Dermis microvascular lymphatic vessel endothelial cell (primary cell): ENCODE data around the gene ITGB2. TPM values are rescaled to one million over a fixed set of nuclear protein-coding genes. Genes with fewer than 3 reads are reported as not detected.

Experiments
- DNase-seq, 2 donors: peaks; one replicate each; pipeline versions ENCODE4 v3.0.0 to v3.0.0-alpha.2; 2010; ENCODE audit warnings: low read depth in 2 of 2
- total RNA-seq: library from RNA; depleted of rRNA; stranded (reverse); fragments of >200 nt; gene quantifications from 2 replicates; pipeline ENCODE4 v1.2.1, GENCODE V29; 2014

The ITGB2 gene
- total RNA-seq, 1 donor from 2014 or later: 0.13 TPM

DNA sequence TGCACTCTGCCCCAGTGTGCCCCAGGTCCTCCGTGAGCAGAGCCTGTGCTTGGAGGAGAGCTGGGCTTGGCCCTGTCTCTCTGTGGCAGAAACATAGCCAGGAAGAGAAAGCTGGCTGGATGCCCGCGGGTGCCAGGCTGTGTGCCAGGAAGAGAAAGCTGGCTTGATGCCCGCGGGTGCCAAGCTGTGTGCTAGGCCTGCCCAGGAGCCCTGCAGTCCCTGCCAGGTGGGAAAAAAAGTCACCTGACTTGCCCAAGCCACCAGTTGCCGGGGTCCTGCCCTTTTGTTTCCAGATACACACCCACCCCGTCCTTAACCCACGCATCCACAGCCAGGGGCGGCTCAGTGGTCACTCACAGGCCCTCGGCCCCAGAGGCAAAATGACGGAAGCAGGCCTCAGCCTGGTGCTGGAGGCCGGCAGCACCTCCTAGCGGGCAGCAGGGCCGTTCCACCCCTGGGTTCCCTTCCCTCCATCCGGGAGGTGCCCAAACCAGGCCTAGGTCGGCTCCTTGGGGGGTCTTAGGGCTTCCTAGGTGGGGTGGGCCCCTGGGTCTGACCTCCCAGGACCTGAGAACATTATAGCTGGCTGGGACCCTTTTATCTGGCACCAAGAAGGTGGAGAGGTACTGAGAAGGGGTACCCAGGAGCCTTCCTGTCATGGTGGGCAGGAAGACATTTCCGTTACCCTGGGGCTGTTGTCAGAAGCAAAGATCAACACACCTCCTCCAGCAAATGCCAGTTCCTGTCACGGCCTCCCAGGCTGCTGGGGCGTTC is 9.1 kb downstream of the ITGB2 start:
- DNase-seq: peak; percentile 55 to 72

DNA sequence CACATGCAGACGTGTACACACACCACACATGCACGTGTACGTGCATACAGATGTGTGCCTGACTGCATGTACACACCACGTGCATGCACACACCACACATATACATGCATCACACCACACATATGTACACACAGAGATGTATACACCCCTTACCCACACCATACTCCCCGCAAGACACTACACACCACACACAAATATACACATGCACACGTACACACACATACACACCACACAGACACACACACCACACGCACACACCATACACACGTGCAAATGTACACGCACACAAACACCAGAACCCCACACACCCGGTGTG is 9.7 kb downstream of the ITGB2 start:
- DNase-seq: no peak

DNA sequence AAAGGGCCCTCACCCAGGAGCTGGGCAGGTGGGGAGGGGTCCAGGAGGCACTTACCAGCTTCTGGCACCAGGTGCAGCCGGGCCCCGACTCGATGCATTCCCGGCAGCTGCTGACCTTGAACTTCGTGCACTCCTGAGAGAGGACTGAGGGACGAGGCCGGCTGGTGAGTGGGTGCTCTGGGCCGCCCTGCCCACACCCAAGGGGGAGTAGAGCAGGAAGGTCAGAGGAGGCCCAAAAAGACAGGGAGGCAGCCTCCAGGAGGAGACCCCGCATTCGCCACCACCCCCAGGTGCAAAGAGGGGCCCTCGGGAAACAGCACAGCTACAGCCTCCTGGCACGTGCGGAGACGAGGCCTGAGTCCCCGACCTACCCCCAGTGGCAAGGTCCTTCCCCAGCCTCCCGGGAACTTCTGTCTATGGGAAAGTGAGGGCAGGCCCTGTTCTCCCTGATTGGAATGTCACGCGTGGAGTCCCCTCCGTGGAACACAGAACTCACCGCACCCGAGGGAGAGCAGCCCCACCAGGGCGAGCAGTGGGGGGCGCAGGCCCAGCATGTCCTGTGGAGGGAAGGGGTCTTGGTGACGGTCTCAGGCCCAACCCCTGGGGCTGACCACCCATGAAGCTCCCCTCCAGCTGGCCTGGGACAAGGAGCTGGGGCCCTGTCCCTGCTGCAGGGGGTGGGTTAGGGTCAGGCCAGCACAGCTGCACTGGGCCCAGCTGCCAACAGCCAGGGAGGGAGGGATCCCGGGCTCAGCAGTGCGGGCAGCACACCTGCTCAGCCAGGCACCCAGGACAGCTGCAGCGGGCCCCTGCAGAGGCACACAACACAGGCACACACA is 10.3 kb downstream of the ITGB2 start:
- no peak for DNase-seq

DNA sequence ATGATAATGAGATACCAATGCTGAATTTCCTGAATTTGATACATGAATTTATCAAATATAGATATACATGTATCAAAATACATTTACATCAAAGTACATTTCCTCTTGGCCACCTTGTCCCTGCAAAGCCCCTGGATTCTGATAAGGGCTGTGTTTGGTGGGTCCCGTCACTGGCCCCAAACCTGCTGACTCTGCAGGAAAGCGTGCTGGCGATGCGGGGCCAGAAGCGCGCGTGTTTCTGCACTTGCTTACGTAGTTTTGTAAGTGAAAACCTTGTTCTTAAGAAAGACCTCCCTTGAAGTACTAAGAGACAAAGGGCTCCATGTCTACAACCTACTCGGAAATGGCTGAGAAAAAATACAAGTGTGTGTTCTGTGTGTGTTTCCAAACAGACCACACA is 11.0 kb downstream of the ITGB2 start:
- DNase-seq: no peak

DNA sequence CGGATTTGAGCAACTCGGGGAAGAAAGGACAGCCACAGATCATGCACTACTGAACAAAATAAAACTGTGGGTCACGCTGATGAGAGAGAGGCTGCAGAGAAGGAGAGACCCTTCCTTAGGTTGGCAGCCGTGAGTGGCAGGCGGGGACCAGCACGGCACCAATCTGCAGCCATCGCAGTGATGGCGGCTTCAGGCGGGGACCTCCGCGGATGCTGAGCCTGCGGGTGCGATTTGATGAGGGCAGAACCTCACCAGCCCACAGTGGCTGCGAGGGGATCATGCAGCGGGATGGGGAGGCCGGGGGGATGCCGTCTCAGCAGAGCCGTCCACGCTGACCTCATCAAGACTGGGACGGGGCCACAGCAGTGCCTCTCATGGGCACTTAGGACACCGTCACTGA is 11.8 kb downstream of the ITGB2 start:
- DNase-seq: no peak

DNA sequence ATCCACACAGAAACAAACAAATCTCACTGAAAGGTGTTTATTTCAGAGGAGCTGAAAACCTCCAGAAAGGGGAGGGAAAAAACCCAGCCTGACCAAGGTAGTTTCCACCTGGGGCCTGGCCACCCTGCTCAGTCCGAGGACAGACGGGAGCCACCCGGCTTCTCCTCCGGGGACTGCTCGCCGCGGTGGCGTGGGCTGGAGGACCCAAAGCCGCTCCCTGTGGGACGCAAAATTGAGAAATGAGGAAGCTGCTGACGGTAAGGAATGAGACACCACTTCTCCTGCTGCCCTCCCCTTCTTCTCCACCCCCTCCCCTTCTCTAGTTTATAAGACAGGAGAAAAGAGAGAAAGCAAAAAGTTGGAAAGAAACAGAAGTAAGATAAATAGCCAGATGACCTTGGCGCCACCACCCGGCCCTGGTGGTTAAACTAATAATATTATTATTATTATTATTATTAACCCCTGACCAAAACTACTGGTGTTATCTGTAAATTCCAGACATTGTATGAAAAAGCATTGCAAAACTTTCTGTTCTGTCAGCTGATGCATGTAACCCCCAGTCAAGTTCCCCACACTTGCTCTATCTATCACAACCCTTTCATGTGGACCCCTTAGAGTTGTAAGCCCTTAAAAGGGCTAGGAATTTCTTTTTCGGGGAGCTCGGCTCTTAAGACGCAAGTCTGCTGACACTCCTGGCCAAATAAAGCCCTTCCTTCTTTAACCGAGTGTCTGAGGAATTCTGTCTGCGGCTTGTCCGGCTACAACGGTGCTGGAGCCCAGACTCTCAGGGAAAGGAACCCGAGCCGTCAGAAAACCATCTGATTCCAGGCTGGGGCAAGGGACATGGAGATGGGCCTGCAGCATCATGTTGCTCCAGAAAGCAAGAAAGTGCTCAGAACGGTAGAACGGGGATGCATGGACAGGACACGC is 12.5 kb downstream of the ITGB2 start:
- DNase-seq: no peak

DNA sequence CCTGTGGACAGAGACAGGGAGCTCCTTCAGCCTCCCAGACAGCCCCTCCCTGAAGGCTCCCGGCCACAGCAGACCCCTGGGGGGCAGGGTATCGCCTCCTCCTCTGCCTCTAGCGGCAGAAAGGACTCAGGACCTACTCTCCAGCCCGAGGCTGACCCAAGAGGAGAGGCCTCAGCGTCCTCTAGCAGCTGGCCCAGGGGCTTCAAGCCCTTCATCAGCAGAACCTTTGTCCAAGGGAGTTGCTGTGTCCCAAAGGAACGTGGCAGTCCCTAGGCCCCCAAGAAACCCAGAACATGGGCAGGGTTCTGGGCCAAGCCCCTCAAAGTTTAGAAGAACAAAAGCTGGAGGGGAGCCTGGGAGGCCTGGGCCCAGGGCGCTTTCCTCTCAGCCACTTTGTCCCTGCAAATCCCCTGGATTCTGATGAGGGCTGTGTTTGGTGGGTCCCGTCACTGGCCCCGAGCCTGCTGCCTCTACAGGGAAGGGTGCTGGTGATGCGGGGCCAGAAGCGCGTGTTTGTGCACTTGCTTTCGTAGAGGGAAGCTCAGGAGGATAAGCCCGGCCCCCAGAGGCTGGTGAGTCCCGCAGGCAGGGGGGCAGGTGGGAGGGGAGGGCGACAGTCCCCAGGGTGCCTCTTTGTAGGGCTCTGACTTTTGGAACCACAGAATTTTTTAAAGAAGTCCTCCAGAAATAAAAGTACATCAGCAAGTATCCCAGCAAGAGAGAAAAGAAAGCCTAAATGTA is 13.3 kb downstream of the ITGB2 start:
- DNase-seq: no peak

DNA sequence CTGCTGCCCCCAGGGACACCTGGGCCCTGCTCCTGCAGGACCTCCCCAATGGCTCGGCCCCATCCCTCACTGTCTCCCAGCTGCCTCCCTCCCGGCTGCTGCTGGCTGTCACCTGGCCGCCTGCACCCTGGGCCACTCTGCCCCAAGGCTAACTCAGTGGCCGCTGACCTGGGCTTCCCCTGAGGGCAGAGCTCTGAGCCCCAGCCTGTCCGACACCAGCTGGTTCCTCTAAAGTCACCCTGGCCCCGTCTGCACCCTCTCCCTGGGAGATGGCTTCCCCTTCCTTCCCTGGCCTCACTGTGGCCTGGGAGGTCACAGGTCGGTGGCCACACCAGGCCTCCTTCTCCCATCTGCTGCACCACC is 15.0 kb downstream of the ITGB2 start:
- DNase-seq: no peak

DNA sequence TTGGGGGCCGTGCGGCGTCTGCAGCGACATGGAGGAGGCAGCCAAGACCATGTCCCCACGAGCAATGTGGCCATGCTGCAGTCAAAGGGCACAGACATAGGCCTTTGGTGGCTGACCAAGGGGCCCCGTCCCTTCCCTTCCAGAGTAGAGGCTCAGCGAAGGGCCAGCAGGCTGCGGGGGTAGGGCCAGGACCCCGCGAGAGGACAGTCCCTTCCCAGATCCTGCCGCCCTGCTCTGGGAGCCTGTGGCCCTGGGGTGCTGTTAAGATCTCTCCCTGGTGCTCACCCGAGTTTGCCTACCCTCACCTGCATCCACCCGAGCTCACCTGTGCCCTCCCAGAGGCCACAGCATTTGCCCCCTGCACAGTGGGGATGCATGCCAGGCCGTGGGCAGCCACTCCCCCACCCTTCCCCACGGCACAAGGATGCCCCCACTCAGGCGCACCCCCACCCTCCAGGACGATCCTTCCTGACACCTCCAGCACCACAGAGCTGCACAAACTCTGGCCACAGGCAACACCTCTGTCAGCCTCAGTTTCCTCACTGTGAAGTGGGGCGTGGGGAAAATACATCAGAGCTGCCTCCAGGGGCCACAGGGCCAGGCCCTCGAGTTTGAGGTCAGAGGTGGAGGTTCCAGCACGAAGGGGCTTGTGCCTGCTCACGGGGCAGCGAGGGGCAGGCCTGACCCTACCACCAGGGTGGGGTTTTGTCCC is 15.5 kb downstream of the ITGB2 start:
- no peak for DNase-seq

DNA sequence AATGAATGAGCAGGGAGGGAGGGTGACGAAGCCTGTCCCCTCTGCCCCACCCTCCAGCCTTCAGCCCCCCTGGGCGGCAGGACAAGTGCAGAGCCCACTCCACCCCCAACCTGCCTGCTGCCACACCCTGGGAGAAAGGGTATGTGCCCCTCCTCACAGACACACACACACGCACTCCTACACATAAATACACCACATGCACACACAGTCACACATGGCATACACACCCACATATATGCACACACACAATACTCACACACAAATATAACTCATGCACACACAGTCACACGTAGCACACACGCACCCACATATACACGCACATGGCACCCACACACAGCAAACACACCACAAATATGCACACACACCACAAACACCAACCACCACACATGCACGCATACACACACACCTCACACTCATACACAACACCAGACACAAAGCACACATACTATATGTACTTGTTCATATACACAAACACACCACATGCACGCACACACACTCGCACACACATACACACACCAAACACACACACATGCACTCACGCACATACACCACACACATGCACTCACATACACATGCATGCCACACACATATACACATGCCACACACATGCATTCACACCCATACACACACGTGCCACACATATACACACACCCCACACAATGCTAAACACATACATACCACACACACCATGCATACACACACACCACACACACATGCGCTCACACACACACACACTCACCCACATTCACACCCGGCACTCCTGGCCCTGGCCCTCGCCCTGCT is 16.4 kb downstream of the ITGB2 start:
- DNase-seq: no peak

DNA sequence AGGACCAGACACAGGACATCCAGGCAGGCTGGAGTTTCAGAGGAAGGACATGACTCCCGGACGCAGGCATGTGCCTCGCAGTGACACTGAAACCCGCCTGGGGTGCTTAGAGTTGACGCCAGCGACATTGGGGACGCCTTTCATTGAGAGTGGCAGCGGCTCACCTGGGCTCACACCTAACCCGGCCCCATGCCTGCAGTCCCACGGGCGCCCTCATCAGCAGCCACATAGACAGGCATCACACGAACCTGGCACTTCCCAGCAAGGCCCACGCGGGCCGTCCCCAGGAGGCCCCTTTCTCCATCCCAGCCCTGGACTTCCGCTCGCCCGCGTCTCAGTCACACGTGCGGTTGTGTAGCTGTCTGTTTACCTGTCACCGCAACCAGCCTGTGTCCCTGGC is 17.0 kb downstream of the ITGB2 start:
- DNase-seq: no peak

DNA sequence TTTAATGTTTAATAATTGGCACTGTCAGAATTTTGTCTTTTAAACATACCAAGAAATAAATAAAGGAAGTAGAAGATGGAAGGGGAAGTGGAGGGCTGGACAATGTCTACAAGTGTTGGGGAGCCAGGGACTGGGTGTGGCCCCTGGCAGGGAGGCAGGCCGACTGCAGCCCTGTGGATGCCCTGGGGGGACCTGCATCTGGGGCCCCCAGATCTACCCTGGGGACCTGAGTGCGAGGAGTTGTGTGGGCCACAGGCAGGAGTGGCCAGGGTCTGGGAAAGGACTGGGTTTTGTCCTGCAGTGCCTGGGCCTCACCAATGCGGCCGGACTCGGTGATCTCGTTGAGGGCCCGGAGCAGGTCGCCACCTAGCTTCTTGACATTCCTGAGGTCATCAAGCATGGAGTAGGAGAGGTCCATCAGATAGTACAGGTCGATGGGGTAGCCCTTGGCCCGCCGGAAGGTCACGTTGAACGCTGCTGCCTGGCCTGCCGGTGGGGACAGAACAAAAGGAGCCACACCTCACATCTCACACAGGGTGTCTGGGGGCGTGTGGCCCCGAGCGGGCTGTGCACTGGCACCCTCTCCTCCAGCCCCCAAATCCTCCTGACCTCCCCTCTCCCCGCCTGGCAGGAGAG is 17.5 kb downstream of the ITGB2 start:
- no peak for DNase-seq

DNA sequence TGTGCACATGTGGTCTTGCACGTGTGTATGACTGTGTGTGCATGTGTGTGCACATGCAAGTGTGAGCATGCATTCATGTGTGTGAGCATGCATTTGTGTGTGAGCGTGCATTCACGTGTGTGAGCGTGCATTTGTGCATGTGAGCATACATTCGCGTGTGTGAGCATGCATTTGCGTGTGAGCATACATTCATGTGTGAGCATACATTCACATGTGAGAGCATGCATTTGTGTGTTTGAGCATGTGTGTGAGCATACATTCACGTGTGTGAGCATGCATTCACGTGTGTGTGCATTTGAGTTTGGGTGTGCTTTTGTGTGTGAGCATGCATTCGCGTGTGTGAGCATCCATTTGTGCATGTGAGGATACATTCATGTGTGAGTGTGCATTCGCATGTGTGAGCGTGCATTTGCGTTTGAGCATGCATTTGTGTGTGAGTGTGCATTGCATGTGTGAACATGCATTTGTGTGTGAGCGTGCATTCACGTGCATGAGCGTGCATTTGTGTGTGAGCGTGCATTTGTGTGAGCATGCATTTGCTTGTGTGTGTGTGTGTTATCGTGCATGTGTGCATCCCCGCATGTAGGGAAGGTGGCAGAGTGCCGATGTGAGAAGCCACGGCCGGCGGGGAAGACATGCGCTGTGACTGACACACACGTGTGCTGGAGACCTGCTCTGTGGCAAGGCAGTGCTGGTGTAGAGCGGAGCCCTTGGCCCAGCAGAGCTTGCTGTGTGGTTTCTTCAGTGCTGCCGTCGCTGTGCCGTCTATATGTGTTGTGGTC is 18.2 kb downstream of the ITGB2 start:
- DNase-seq: no peak

DNA sequence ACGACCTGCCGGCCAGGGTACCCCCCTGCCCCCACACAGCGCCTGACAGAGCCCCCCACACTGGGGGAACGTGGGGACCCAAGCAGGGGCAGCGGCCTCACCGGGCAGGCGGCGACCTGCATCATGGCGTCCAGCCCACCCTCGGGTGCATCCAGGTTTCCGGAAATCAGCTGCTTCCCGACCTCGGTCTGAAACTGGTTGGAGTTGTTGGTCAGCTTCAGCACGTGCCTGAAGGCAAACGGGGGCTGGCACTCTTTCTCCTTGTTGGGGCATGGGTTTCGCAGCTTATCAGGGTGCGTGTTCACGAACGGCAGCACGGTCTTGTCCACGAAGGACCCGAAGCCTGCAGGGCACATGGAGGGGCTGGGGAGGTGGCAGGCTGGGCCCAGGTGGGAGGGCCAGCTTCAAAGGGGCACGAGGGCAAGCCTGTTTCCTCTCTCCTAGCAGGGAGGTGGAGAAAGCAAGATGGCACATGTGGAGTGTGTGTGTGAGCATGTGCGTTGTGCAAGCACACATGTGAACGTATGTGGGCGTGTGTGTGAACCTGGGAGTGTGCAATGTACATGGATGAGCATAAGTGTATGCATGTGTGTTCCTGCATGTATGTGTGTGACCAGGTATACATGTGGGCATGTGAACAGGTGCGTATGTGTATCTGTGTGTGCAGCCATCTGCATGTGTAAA is 19.2 kb downstream of the ITGB2 start:
- peak in 1 of 2 donors; percentile 15 for DNase-seq

DNA sequence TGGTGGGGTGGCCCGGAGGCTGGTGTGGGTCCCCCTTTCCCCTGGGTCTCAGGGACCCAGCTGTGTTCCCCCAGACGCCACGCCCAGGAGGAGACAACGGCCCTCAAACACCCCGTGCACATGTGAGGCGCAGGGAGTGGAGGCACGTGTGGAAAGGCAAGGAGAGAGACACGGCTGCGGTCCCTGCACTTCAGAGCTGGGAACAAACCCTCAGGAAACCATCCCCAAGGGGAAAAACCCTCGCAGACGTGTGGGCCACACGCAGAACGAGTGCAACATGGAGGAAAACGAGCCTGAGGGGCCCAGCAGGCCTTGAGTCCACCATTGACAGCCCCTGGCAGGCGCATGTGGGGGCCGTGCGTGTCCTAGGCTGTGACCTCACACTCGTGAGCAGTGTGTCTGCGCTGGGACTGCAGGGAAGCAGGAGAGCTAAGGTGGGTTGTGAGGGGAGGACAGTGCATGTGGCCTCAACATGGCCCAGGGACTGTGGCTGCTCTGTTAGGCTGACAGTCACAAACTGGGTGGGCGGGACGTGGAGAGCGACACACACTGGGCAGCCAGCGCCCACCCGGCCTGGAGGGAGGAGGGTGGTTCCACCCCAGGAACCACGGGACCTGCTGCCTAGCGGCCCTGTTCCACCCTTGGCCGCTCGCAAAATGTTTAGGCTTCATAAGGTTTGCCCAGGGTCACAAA is 20.0 kb downstream of the ITGB2 start:
- no peak for DNase-seq

DNA sequence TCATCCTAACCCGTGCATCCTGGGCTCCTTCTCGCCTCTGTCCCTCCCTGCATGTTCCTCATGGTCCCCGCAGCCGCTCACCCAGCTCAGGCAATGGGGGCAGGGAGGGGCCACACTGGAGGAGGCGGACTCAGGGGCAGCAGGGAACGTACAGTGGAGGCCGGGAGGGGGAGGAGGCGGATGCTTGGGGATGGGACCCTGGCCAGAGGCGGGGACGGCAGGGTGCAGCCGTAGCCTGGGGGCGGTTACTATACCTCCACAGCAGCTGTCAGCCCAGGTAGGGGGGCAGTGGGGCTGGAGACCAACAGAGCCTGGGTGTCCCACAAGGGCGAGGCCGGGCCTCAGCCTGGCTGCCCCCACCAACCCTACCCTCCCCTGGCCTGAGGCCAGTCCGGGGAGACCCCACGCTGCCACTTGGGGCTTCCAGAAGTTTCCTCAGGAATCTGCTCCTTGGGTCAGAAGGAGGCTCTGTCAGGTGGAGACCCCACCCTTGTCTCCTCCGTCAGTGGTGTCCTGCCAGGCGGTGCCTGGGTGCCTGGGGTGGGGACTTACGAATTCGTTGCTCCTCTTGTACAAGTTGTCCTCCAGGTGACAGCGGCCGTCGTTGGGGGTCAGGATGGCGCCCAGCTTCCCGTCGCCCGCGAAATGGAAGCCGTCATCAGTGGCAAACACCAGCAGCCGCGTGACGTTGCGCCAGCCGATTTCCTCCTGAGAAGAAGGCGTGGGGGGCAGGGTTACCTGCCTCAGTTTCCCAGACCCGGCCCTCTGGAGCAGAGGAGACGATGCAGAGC is 20.7 kb downstream of the ITGB2 start:
- no peak for DNase-seq
